Measurements from ENCODE around the gene CELF1.

DNA sequence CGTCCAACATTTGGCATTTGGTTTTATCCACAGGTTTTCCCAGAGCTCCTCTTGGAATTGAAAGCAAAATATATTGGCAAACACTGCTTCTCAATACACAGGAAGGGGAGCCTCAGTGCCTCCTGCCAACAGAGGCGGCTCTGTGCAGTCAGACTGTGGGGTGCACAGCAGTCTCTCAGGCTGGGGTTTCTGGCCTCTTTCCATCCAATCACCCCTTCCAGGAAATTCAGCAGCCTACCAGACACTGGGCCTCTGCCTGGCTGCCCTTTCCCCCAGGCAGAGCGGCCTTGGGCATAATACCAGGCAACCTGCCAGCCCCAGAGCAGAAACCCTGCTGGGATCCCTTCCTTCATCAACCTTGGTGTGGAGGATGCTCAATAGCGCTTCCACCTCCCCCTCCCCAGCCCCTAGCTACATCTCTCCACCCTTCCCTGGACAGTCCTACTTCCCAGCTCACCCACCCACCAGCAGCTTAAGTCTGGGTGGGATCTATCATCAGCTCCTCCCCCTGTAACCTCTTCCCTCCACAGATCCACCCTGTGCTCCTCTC, 86.2 kb downstream of the CELF1 start:
- TF ChIP-seq POLR2A (IDR thresholded peaks at IDR 0.05) = no peak
- TF ChIP-seq, protein P1, sequence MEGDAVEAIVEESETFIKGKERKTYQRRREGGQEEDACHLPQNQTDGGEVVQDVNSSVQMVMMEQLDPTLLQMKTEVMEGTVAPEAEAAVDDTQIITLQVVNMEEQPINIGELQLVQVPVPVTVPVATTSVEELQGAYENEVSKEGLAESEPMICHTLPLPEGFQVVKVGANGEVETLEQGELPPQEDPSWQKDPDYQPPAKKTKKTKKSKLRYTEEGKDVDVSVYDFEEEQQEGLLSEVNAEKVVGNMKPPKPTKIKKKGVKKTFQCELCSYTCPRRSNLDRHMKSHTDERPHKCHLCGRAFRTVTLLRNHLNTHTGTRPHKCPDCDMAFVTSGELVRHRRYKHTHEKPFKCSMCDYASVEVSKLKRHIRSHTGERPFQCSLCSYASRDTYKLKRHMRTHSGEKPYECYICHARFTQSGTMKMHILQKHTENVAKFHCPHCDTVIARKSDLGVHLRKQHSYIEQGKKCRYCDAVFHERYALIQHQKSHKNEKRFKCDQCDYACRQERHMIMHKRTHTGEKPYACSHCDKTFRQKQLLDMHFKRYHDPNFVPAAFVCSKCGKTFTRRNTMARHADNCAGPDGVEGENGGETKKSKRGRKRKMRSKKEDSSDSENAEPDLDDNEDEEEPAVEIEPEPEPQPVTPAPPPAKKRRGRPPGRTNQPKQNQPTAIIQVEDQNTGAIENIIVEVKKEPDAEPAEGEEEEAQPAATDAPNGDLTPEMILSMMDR (IDR thresholded peaks at IDR 0.05) = no peak
- TF ChIP-seq EP300 (IDR thresholded peaks at IDR 0.05) = no peak
- no peak for TF ChIP-seq POLR2AphosphoS5 (IDR thresholded peaks at IDR 0.05)
